Measurements from ENCODE around the gene SLC12A3. TPM values are rescaled to one million over a fixed set of nuclear protein-coding genes. Genes with fewer than 3 reads are reported as not detected.
A peak's percentile ranks its signal among the peaks of the same experiment; 100 is the strongest.

Gene SLC12A3
- total and polyA plus RNA-seq, 2 donors (not counting 1 experiment from before 2014, with no cell fraction given), result not detected

GRCh38 chr16:56912746-56913708, 48.0 kb downstream of the SLC12A3 start:
- H3K4me3 ChIP-seq (replicated peaks in 1 of 4; ENCODE audit: control extremely low read depth in 1 of 4, insufficient read depth in 1 of 4, low read depth in 3 of 4, low read length in 4 of 4), result no peak overlapping the region
- no peak for TF ChIP-seq CTCF (conservative IDR thresholded peaks at IDR 0.05 in 1 of 2, IDR thresholded peaks at IDR 0.05 in 1 of 2; ENCODE audit: low read depth in 1 of 2, low read length in 2 of 2)
- no peak for TF ChIP-seq EZH2 (IDR thresholded peaks at IDR 0.05; ENCODE audit: low read length, missing control alignments)
- no peak overlapping the region for H3K9ac ChIP-seq (ENCODE audit: insufficient read depth, low read length)
- no peaks in the 10 kb centered on the region for H3K27me3 ChIP-seq (ENCODE audit: control insufficient read depth, insufficient read depth, low read length)
- H3K27ac ChIP-seq (ENCODE audit: insufficient read depth, low read length), result no peak overlapping the region
- H3K36me3 ChIP-seq (ENCODE audit: control insufficient read depth, insufficient read depth, low read length), result no peaks in the 10 kb centered on the region
- peaks cover 2% of the 10 kb centered on the region for H3K4me1 ChIP-seq (ENCODE audit: control insufficient read depth, extremely low read depth, insufficient read depth, low read length)
- no peak overlapping the region for H2AFZ ChIP-seq (ENCODE audit: low read length)
- no peaks in the 10 kb centered on the region for H3K79me2 ChIP-seq (ENCODE audit: control insufficient read depth, insufficient read depth, low read length)
- no peaks in the 10 kb centered on the region for H3K9me3 ChIP-seq (ENCODE audit: control insufficient read depth, insufficient read depth, low read depth, low read length)
- H3K4me2 ChIP-seq (ENCODE audit: extremely low read depth, insufficient read depth, low read length), result no peak overlapping the region
- no peaks in the 10 kb centered on the region for H4K20me1 ChIP-seq (ENCODE audit: control insufficient read depth, extremely low read depth, insufficient read depth, low read length)
- DNase-seq (ENCODE audit: low read depth in 2 of 2), result peak; percentile 71 to 74

- H3K4me1 ChIP-seq (ENCODE audit: control insufficient read depth, extremely low read depth, insufficient read depth, low read length), result peaks cover 2% of the 10 kb centered on the region
- H3K27me3 ChIP-seq (ENCODE audit: control insufficient read depth, insufficient read depth, low read length), result peaks cover 5% of the 10 kb centered on the region
- H4K20me1 ChIP-seq (ENCODE audit: control insufficient read depth, extremely low read depth, insufficient read depth, low read length), result no peaks in the 10 kb centered on the region
- DNase-seq (ENCODE audit: low read depth in 2 of 2), result no peak
- H2AFZ ChIP-seq (ENCODE audit: low read length), result no peak overlapping the region
- no peaks in the 10 kb centered on the region for H3K36me3 ChIP-seq (ENCODE audit: control insufficient read depth, insufficient read depth, low read length)
- H3K79me2 ChIP-seq (ENCODE audit: control insufficient read depth, insufficient read depth, low read length), result no peaks in the 10 kb centered on the region
- no peaks in the 10 kb centered on the region for H3K9me3 ChIP-seq (ENCODE audit: control insufficient read depth, insufficient read depth, low read depth, low read length)
- H3K9ac ChIP-seq (ENCODE audit: insufficient read depth, low read length), result no peak overlapping the region
- no peak overlapping the region for H3K4me3 ChIP-seq (replicated peaks in 1 of 4; ENCODE audit: control extremely low read depth in 1 of 4, insufficient read depth in 1 of 4, low read depth in 3 of 4, low read length in 4 of 4)
- no peak overlapping the region for H3K27ac ChIP-seq (ENCODE audit: insufficient read depth, low read length)
- no peak overlapping the region for H3K4me2 ChIP-seq (ENCODE audit: extremely low read depth, insufficient read depth, low read length)
- TF ChIP-seq CTCF (conservative IDR thresholded peaks at IDR 0.05 in 1 of 2, IDR thresholded peaks at IDR 0.05 in 1 of 2; ENCODE audit: low read depth in 1 of 2, low read length in 2 of 2) (no peak), EZH2 (IDR thresholded peaks at IDR 0.05; ENCODE audit: low read length, missing control alignments) (no peak)
These were observed 49.9 kb downstream of the SLC12A3 start for GRCh38 chr16:56914896-56915295.

GRCh38 chr16:56915336-56916119, 50.5 kb downstream of the SLC12A3 start:
- no peaks in the 10 kb centered on the region for H3K79me2 ChIP-seq (ENCODE audit: control insufficient read depth, insufficient read depth, low read length)
- no peak for TF ChIP-seq EZH2 (IDR thresholded peaks at IDR 0.05; ENCODE audit: low read length, missing control alignments)
- no peak for TF ChIP-seq CTCF (conservative IDR thresholded peaks at IDR 0.05 in 1 of 2, IDR thresholded peaks at IDR 0.05 in 1 of 2; ENCODE audit: low read depth in 1 of 2, low read length in 2 of 2)
- no peaks in the 10 kb centered on the region for H4K20me1 ChIP-seq (ENCODE audit: control insufficient read depth, extremely low read depth, insufficient read depth, low read length)
- no peak overlapping the region for H3K9ac ChIP-seq (ENCODE audit: insufficient read depth, low read length)
- peaks cover 2% of the 10 kb centered on the region for H3K4me1 ChIP-seq (ENCODE audit: control insufficient read depth, extremely low read depth, insufficient read depth, low read length)
- H2AFZ ChIP-seq (ENCODE audit: low read length), result no peak overlapping the region
- H3K9me3 ChIP-seq (ENCODE audit: control insufficient read depth, insufficient read depth, low read depth, low read length), result no peaks in the 10 kb centered on the region
- H3K4me2 ChIP-seq (ENCODE audit: extremely low read depth, insufficient read depth, low read length), result no peak overlapping the region
- H3K27me3 ChIP-seq (ENCODE audit: control insufficient read depth, insufficient read depth, low read length), result peaks cover 5% of the 10 kb centered on the region
- H3K4me3 ChIP-seq (replicated peaks in 1 of 4; ENCODE audit: control extremely low read depth in 1 of 4, insufficient read depth in 1 of 4, low read depth in 3 of 4, low read length in 4 of 4), result no peak overlapping the region
- H3K36me3 ChIP-seq (ENCODE audit: control insufficient read depth, insufficient read depth, low read length), result no peaks in the 10 kb centered on the region
- peak in 1 of 2 donors; percentile 72 for DNase-seq (ENCODE audit: low read depth in 2 of 2)
- H3K27ac ChIP-seq (ENCODE audit: insufficient read depth, low read length), result no peak overlapping the region

Data from fibroblast of lung (primary cell).